ENCODE measurements around the gene ODF4.

DNA sequence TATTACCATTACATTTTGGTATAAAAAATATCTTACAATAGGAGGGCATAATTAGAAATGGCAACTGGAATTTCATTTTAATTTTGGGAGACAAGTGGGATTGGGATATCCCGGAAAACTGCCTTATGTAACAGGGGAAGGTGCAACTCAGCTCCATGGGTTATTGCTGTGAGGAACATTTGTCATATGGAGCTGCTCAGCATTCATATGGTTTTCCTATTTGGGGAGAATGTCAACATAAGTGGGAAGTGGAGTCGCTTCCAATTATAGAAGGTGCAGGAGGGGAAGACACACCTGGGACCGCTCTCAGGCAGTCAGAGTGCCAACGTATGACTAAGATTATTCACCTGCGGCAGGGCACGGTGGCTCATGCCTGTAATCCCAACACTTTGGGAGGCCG is 10.7 kb downstream of the ODF4 start:
- no peak for TF ChIP-seq EP300 (IDR thresholded peaks at IDR 0.05; ENCODE audit: borderline replicate concordance in 1 of 2, control insufficient read depth in 1 of 2, low read depth in 2 of 2, low read length in 2 of 2)
- TF ChIP-seq, protein P1, sequence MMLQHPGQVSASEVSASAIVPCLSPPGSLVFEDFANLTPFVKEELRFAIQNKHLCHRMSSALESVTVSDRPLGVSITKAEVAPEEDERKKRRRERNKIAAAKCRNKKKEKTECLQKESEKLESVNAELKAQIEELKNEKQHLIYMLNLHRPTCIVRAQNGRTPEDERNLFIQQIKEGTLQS (IDR thresholded peaks at IDR 0.05; ENCODE audit: borderline replicate concordance, extremely low read depth, low read depth, low read length), result no peak
- TF ChIP-seq, protein P2, sequence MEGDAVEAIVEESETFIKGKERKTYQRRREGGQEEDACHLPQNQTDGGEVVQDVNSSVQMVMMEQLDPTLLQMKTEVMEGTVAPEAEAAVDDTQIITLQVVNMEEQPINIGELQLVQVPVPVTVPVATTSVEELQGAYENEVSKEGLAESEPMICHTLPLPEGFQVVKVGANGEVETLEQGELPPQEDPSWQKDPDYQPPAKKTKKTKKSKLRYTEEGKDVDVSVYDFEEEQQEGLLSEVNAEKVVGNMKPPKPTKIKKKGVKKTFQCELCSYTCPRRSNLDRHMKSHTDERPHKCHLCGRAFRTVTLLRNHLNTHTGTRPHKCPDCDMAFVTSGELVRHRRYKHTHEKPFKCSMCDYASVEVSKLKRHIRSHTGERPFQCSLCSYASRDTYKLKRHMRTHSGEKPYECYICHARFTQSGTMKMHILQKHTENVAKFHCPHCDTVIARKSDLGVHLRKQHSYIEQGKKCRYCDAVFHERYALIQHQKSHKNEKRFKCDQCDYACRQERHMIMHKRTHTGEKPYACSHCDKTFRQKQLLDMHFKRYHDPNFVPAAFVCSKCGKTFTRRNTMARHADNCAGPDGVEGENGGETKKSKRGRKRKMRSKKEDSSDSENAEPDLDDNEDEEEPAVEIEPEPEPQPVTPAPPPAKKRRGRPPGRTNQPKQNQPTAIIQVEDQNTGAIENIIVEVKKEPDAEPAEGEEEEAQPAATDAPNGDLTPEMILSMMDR (IDR thresholded peaks at IDR 0.05 in 2 of 3, conservative IDR thresholded peaks at IDR 0.05 in 1 of 3; ENCODE audit: control insufficient read depth in 2 of 3, extremely low read depth in 1 of 3, insufficient read depth in 1 of 3, low read depth in 3 of 3, low read length in 3 of 3), result no peak
- no peak for TF ChIP-seq CBX5 (IDR thresholded peaks at IDR 0.05; ENCODE audit: low read depth)
- TF ChIP-seq TAF1 (IDR thresholded peaks at IDR 0.05; ENCODE audit: borderline replicate concordance, low read depth, low read length), result no peak
- TF ChIP-seq SPI1 (IDR thresholded peaks at IDR 0.05; ENCODE audit: borderline replicate concordance, insufficient read depth, low read depth, low read length), result no peak
- no peak for TF ChIP-seq POLR2AphosphoS5 (IDR thresholded peaks at IDR 0.05; ENCODE audit: low read length)
- TF ChIP-seq NR2C2 (IDR thresholded peaks at IDR 0.05; ENCODE audit: borderline replicate concordance, control insufficient read depth, insufficient read length, low read depth), result no peak
- no peak for TF ChIP-seq FOS (IDR thresholded peaks at IDR 0.05; ENCODE audit: borderline replicate concordance, extremely low read depth, insufficient read length)
- TF ChIP-seq MEF2A (IDR thresholded peaks at IDR 0.05; ENCODE audit: insufficient read depth, low read depth, low read length), result no peak
